DOHH2 (cell line): ENCODE measurements around the gene C1QL2.

ENCODE experiments used
- EZH2phosphoT487 ChIP-seq: fragments of 200-600 bp; sonication (generic); IDR thresholded peaks from 2 replicates; pipeline ENCODE4 v1.6.1; 2017; ENCODE audit warnings: borderline replicate concordance, mild to moderate bottlenecking, antibody characterized with exemption, low read length, moderate library complexity, mixed read lengths
- TF ChIP-seq, protein P1 (sequence below): fragments of 200-600 bp; sonication (generic); IDR thresholded peaks from one replicate; pipeline ENCODE4 v1.5.1; 2014; ENCODE audit warnings: antibody characterized with exemption, mild to moderate bottlenecking, low read depth, low read length; ENCODE audit not compliant: poor library complexity, severe bottlenecking

DNA sequence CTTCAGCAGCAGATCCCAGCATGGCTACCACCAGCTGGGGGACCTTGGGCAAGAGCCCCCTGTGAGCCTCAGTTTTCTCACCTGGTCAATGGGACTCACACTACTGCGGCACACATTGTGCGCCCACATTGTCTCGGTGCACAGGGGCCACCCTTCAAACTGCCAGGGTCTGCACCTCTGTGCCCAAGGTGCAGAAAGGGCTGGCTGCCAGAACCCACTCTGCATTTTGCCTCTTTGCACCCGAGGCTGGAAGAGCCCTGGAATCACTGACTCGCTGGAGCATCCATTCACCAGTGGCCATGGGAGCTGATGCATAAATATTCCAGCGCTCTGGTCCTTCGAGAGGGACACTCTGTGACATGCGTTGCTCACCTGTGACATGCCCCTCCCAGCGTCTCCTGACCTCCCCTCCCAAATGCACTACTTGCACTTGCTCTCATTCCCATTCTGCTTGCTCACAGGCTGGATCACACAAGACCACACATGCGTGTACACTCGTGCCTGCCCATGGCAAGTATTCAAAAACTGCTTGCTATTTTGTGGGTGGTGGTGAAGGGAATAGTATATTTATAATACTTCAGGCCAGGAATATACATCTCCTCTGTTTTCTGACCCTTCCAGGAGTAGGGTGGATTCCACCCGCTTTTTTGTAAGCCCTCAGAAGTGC lies 18.8 kb upstream of the C1QL2 start:
- TF ChIP-seq, protein P1, sequence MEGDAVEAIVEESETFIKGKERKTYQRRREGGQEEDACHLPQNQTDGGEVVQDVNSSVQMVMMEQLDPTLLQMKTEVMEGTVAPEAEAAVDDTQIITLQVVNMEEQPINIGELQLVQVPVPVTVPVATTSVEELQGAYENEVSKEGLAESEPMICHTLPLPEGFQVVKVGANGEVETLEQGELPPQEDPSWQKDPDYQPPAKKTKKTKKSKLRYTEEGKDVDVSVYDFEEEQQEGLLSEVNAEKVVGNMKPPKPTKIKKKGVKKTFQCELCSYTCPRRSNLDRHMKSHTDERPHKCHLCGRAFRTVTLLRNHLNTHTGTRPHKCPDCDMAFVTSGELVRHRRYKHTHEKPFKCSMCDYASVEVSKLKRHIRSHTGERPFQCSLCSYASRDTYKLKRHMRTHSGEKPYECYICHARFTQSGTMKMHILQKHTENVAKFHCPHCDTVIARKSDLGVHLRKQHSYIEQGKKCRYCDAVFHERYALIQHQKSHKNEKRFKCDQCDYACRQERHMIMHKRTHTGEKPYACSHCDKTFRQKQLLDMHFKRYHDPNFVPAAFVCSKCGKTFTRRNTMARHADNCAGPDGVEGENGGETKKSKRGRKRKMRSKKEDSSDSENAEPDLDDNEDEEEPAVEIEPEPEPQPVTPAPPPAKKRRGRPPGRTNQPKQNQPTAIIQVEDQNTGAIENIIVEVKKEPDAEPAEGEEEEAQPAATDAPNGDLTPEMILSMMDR = no peak
- no peak for TF ChIP-seq EZH2phosphoT487
